B cell (primary cell): ENCODE data around the gene ITGB3. TPM values are rescaled to one million over a fixed set of nuclear protein-coding genes. Genes with fewer than 3 reads are reported as not detected.

Experiments used
- ATAC-seq: fragments of 200-7000 bp; cut with Tn5 transposase; one replicate; pipeline ENCODE4 v1.10.0; 2021; ENCODE audit warnings: low read depth, mild to moderate bottlenecking, moderate number of reproducible peaks, moderate library complexity
- CTCF ChIA-PET: fragments of 350-600 bp; sonication (Branson Sonifier 250); formaldehyde crosslinking; loops from one replicate; lab custom pipeline; 2021; ENCODE audit warnings: antibody characterized with exemption, inconsistent platforms; lab: Charles Lee
- POLR2A ChIA-PET: fragments of 350-600 bp; sonication (Branson Sonifier 250); formaldehyde crosslinking; loops from one replicate; lab custom pipeline; 2021; ENCODE audit warnings: antibody characterized with exemption; lab: Charles Lee
- DNase-seq: peaks from one replicate; pipeline ENCODE4 v3.0.0; 2013
- H2AFZ ChIP-seq: 2 replicates; pipeline ENCODE4 v1.6.1; 2012; ENCODE audit warnings: mild to moderate bottlenecking, low read depth, low read length; ENCODE audit not compliant: insufficient read depth, poor library complexity, severe bottlenecking
- H3K27ac ChIP-seq, 2 donors: 1 replicate in 1 of 2; 2 replicates in 1 of 2; pipeline ENCODE4 v1.5.1; 2012 to 2013; ENCODE audit warnings: low read length in 2 of 2, mild to moderate bottlenecking in 2 of 2, moderate library complexity in 1 of 2
- H3K27me3 ChIP-seq, 4 experiments: fragments of 200-600 bp in 1 of 4; sonication (generic) in 1 of 4; replicated peaks in 1 of 4; 1 replicate in 2 of 4; 2 replicates in 2 of 4; pipeline versions ENCODE4 v1.6.1 to v1.7.0; 2013 to 2016; ENCODE audit warnings: low read length in 3 of 4, mild to moderate bottlenecking in 2 of 4, mixed read lengths in 1 of 4, moderate library complexity in 1 of 4; ENCODE audit not compliant: insufficient read depth in 4 of 4, control insufficient read depth in 3 of 4; ENCODE audit errors: control extremely low read depth in 1 of 4
- H3K36me3 ChIP-seq, 2 experiments: replicated peaks in 1 of 2; 1 replicate in 1 of 2; 2 replicates in 1 of 2; pipeline versions ENCODE4 v1.6.1 to v1.7.1; 2013; ENCODE audit warnings: low read length in 1 of 2; ENCODE audit not compliant: insufficient read depth in 2 of 2, control insufficient read depth in 1 of 2; ENCODE audit errors: control extremely low read depth in 1 of 2, extremely low read depth in 1 of 2
- H3K4me1 ChIP-seq, 2 donors: fragments of 200-600 bp in 1 of 2; sonication (generic) in 1 of 2; 1 replicate in 1 of 2; 2 replicates in 1 of 2; pipeline versions ENCODE4 v1.5.1 to v1.6.1; 2013 to 2017; ENCODE audit warnings: low read length in 2 of 2; ENCODE audit not compliant: control insufficient read depth in 2 of 2, insufficient read depth in 2 of 2
- H3K4me2 ChIP-seq: replicated peaks from 2 replicates; pipeline ENCODE3; 2012; ENCODE audit warnings: mild to moderate bottlenecking, low read depth, low read length; ENCODE audit not compliant: poor library complexity, severe bottlenecking
- H3K4me3 ChIP-seq, 5 experiments: fragments of 200-600 bp in 1 of 5; sonication (generic) in 1 of 5; 1 replicate in 3 of 5; 2 replicates in 2 of 5; pipeline versions ENCODE4 v1.5.1 to v1.7.0; 2011 to 2016; ENCODE audit warnings: low read length in 4 of 5, mild to moderate bottlenecking in 4 of 5, low read depth in 2 of 5, control low read depth in 1 of 5, moderate library complexity in 1 of 5; ENCODE audit not compliant: insufficient read depth in 1 of 5; ENCODE audit errors: control extremely low read depth in 1 of 5, extremely low read depth in 1 of 5
- H3K79me2 ChIP-seq: fragments of 200-600 bp; sonication (generic); one replicate; pipeline ENCODE4 v1.6.0; 2016; ENCODE audit warnings: low read length; ENCODE audit not compliant: control insufficient read depth, insufficient read depth
- H3K9ac ChIP-seq: fragments of 200-600 bp; sonication (generic); 2 replicates; pipeline ENCODE4 v1.6.1; 2017; ENCODE audit warnings: mild to moderate bottlenecking, low read length, moderate library complexity
- H3K9me3 ChIP-seq, 3 donors: one replicate each; pipeline versions ENCODE4 v1.6.1 to v1.7.1; 2013; ENCODE audit warnings: low read length in 2 of 3; ENCODE audit not compliant: control insufficient read depth in 2 of 3, insufficient read depth in 1 of 3; ENCODE audit errors: control extremely low read depth in 1 of 3
- H4K20me1 ChIP-seq: 2 replicates; pipeline ENCODE4 v1.6.0; 2012; ENCODE audit warnings: mild to moderate bottlenecking, low read length; ENCODE audit not compliant: insufficient read depth, control insufficient read depth, poor library complexity, severe bottlenecking
- H3K27ac Mint-ChIP-seq: one replicate; pipeline ENCODE4 v1.8.0; 2021; ENCODE audit warnings: mixed read lengths
- H3K27me3 Mint-ChIP-seq: one replicate; pipeline ENCODE4 v1.8.0; 2021; ENCODE audit warnings: mixed read lengths
- H3K4me1 Mint-ChIP-seq: one replicate; pipeline ENCODE4 v1.8.0; 2021; ENCODE audit warnings: mixed read lengths
- H3K4me3 Mint-ChIP-seq: one replicate; pipeline ENCODE4 v1.8.0; 2021; ENCODE audit warnings: mixed read lengths
- H3K9me3 Mint-ChIP-seq: one replicate; pipeline ENCODE4 v1.8.0; 2022; ENCODE audit warnings: mixed read lengths; ENCODE audit not compliant: insufficient read depth
- EZH2 ChIP-seq: IDR thresholded peaks from 2 replicates; pipeline ENCODE4 v1.6.1; 2012; ENCODE audit warnings: borderline replicate concordance, low read depth, mild to moderate bottlenecking, moderate library complexity, low read length; ENCODE audit not compliant: insufficient read depth, poor library complexity, severe bottlenecking
- WGBS: methylation state at CpG from one replicate; pipeline ENCODE4 v1.1.5; 2013; ENCODE audit warnings: missing lambda C conversion rate; ENCODE audit not compliant: insufficient coverage; 5-methylcytosine and 5-hydroxymethylcytosine counted together
- intact Hi-C: fragments of 100-400 bp; cut with micrococcal nuclease; formaldehyde crosslinking; loops from one replicate; pipeline ENCODE4 v1.10.0; 2022
- polyA plus RNA-seq: library from polyadenylated mRNA; depleted of rRNA; stranded (reverse); fragments of >200 nt; gene quantifications from 2 replicates; pipeline ENCODE4 v1.2.3, GENCODE V29; 2012
- total RNA-seq, 2 donors: library from RNA; stranded (reverse); fragments of 120-200 nt in 1 of 2; gene quantifications; 1 replicate in 1 of 2; 2 replicates in 1 of 2; pipeline versions ENCODE4 v1.2.3 to v1.2.4, GENCODE V29; 2013 to 2022
- TF ChIP-seq, protein P1 (sequence below): fragments of 200-600 bp; IDR thresholded peaks from one replicate; pipeline ENCODE4 v1.8.0; 2022; ENCODE audit warnings: antibody characterized with exemption, mild to moderate bottlenecking

The ITGB3 gene
- total and polyA plus RNA-seq, 2 donors (not counting 1 experiment from before 2014, with no cell fraction given) = 0.07 to 11.4 TPM

DNA sequence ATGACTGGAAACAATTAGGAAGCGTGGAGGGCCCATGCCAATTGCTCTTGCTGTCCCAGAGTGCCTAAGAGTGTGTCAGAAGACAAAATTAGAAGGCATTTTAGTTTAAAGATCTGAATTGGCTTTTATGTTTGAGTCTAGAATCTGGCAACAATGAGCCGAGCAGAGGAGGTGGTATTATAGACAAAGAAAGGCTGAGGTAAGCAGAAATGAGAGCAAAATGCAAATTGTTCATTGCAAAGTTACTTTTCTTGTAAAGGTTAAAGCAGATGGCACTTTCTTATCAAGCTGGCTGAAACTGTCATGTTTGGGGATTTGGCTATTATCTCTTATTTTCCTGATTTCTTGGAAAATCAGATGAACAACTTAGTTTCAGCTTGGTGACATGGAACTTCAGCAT lies 41.2 kb upstream of the ITGB3 start:
- no peaks in the 10 kb centered on the region for H3K9me3 Mint-ChIP-seq
- no peak overlapping the region for H3K4me3 ChIP-seq
- peaks cover 18 to 28% of the 10 kb centered on the region in 2 donors for H3K4me1 ChIP-seq
- intact Hi-C loops = no loop called here
- H3K9me3 ChIP-seq = no peaks in the 10 kb centered on the region
- H2AFZ ChIP-seq = no peak overlapping the region
- H3K27ac Mint-ChIP-seq = no peak overlapping the region
- no peaks in the 10 kb centered on the region for H3K27me3 Mint-ChIP-seq
- H3K4me2 ChIP-seq = no peak overlapping the region
- H3K9ac ChIP-seq = no peak overlapping the region
- H3K36me3 ChIP-seq = no peaks in the 10 kb centered on the region
- no peak overlapping the region for H3K4me3 Mint-ChIP-seq
- POLR2A ChIA-PET = interaction anchor here (0.6 kb wide), 1 partner anchor 438 kb away, joined by 5 read pairs; no protein-coding TSS in a partner anchor
- H3K79me2 ChIP-seq = no peaks in the 10 kb centered on the region
- WGBS = 77% methylated on average over 2 of the region's 2 CpGs
- no peaks in the 10 kb centered on the region for H3K27me3 ChIP-seq
- ATAC-seq (no peak), DNase-seq (no peak)
- H4K20me1 ChIP-seq = no peaks in the 10 kb centered on the region
- H3K4me1 Mint-ChIP-seq = peaks cover 35% of the 10 kb centered on the region
- TF ChIP-seq, protein P1, sequence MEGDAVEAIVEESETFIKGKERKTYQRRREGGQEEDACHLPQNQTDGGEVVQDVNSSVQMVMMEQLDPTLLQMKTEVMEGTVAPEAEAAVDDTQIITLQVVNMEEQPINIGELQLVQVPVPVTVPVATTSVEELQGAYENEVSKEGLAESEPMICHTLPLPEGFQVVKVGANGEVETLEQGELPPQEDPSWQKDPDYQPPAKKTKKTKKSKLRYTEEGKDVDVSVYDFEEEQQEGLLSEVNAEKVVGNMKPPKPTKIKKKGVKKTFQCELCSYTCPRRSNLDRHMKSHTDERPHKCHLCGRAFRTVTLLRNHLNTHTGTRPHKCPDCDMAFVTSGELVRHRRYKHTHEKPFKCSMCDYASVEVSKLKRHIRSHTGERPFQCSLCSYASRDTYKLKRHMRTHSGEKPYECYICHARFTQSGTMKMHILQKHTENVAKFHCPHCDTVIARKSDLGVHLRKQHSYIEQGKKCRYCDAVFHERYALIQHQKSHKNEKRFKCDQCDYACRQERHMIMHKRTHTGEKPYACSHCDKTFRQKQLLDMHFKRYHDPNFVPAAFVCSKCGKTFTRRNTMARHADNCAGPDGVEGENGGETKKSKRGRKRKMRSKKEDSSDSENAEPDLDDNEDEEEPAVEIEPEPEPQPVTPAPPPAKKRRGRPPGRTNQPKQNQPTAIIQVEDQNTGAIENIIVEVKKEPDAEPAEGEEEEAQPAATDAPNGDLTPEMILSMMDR = no peak
- no peak for TF ChIP-seq EZH2
- no peak overlapping the region for H3K27ac ChIP-seq
- CTCF ChIA-PET = no interaction called here

DNA sequence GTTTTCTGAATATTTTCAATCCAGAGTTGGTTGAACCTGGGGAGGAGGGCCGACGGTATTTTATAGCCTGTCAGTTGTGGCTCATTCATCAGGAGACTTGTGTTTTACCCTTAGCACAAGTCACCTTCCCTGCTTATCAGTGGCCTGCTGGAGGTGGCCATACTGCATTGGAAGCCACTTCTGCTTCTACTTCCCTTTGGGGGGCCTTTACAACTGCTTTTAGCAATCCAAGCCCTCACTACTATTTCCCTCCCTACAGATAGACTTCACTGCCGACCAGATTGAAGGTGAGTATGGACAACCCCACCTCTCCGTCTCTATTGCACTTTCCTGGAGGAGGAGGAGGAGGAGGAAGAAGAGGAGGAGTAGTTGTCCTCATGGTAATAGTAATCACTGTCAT lies 40.1 kb upstream of the ITGB3 start:
- intact Hi-C loops = no loop called here
- no peak overlapping the region for H3K4me3 ChIP-seq
- no peaks in the 10 kb centered on the region for H3K27me3 Mint-ChIP-seq
- no peak overlapping the region for H3K27ac Mint-ChIP-seq
- WGBS = 40% methylated on average over 2 of the region's 4 CpGs
- no peak overlapping the region for H3K4me3 Mint-ChIP-seq
- TF ChIP-seq, protein P1 = no peak
- TF ChIP-seq EZH2 = no peak
- DNase-seq = no peak
- peaks cover 10 to 24% of the 10 kb centered on the region in 2 donors for H3K4me1 ChIP-seq
- H3K27me3 ChIP-seq = no peaks in the 10 kb centered on the region
- H3K4me1 Mint-ChIP-seq = peaks cover 29% of the 10 kb centered on the region
- no peaks in the 10 kb centered on the region for H3K79me2 ChIP-seq
- POLR2A ChIA-PET = no interaction called here
- ATAC-seq = no peak
- no peak overlapping the region for H2AFZ ChIP-seq
- no peaks in the 10 kb centered on the region for H3K9me3 ChIP-seq
- no peaks in the 10 kb centered on the region for H4K20me1 ChIP-seq
- no peak overlapping the region for H3K9ac ChIP-seq
- CTCF ChIA-PET = no interaction called here
- H3K4me2 ChIP-seq = no peak overlapping the region
- no peak overlapping the region for H3K27ac ChIP-seq
- no peaks in the 10 kb centered on the region for H3K36me3 ChIP-seq
- no peaks in the 10 kb centered on the region for H3K9me3 Mint-ChIP-seq
